H1 (cell line): ENCODE data around the gene RGS6. TPM values are rescaled to one million over a fixed set of nuclear protein-coding genes. Genes with fewer than 3 reads are reported as not detected.

Experiments used
- polyA plus RNA-seq, 7 experiments: library from polyadenylated mRNA; depleted of rRNA in 3 of 7; stranded (reverse) in 5 of 7; unstranded in 2 of 7; fragments of >200 nt in 5 of 7; fragments of 200-250 nt in 2 of 7; gene quantifications; 1 replicate in 5 of 7; 2 replicates in 1 of 7; 4 replicates in 1 of 7; pipeline versions ENCODE4 v1.2.1 to v1.2.3, GENCODE V29; 2011 to 2013; ENCODE audit warnings: missing spikeins in 2 of 7, mixed read lengths in 2 of 7
- total RNA-seq: library from RNA; stranded (reverse); fragmentation: NEBNext Ultra II Directional; extraction: Animal tissue kit (Norgen Biotek cat#: 25700); gene quantifications from 2 replicates; pipeline ENCODE4 v1.2.1, GENCODE V29; 2021
- TF ChIP-seq, protein P1 (sequence below): fragments of 300-600 bp; sonication (generic); IDR thresholded peaks from 2 replicates; pipeline ENCODE4 v1.7.1; 2012; ENCODE audit warnings: low read length, moderate library complexity, mild to moderate bottlenecking, inconsistent platforms; ENCODE audit not compliant: insufficient replicate concordance

The RGS6 gene
- total and polyA plus RNA-seq, 2 of the 8 experiments (the other 6 are each of a cell fraction or from before 2014, with no cell fraction given), result 0.26 to 1.1 TPM

DNA sequence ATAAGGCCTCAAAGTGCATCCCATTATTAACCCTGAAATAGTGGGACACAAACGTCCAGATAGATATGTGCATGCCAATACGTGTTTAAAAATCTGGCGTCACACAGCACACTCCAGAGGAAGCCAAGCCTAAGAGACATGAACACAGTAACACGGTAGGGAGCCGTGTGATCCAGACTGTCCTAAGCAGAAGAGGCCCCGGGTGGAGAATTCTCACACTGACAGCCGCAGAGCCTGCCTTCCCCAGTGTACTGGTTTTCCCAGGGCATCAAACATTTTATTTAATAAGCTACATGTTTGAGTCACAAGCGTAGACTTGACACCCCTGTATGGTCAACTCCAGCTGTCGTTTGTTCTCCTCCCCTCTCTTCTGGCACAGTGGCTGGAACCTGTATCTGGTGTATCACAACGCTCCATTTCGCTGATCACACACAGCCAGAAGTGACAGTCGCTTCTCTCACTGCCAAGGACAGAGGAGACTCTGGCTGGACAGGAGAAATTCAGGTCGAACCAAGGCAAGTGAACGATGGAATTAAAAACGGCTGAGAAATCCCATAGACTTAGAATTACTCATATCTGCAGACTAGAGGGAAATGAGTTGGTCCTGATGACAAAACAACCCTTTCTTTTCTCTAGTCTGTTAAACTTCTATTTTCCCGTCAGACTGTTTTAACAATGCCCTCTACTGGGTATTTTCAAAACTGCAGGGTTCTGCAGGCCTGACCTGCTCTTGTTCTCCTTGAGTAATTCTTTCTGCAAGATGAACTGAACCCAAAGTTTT, 359.9 kb downstream of the RGS6 start (continued):
- TF ChIP-seq, protein P1, sequence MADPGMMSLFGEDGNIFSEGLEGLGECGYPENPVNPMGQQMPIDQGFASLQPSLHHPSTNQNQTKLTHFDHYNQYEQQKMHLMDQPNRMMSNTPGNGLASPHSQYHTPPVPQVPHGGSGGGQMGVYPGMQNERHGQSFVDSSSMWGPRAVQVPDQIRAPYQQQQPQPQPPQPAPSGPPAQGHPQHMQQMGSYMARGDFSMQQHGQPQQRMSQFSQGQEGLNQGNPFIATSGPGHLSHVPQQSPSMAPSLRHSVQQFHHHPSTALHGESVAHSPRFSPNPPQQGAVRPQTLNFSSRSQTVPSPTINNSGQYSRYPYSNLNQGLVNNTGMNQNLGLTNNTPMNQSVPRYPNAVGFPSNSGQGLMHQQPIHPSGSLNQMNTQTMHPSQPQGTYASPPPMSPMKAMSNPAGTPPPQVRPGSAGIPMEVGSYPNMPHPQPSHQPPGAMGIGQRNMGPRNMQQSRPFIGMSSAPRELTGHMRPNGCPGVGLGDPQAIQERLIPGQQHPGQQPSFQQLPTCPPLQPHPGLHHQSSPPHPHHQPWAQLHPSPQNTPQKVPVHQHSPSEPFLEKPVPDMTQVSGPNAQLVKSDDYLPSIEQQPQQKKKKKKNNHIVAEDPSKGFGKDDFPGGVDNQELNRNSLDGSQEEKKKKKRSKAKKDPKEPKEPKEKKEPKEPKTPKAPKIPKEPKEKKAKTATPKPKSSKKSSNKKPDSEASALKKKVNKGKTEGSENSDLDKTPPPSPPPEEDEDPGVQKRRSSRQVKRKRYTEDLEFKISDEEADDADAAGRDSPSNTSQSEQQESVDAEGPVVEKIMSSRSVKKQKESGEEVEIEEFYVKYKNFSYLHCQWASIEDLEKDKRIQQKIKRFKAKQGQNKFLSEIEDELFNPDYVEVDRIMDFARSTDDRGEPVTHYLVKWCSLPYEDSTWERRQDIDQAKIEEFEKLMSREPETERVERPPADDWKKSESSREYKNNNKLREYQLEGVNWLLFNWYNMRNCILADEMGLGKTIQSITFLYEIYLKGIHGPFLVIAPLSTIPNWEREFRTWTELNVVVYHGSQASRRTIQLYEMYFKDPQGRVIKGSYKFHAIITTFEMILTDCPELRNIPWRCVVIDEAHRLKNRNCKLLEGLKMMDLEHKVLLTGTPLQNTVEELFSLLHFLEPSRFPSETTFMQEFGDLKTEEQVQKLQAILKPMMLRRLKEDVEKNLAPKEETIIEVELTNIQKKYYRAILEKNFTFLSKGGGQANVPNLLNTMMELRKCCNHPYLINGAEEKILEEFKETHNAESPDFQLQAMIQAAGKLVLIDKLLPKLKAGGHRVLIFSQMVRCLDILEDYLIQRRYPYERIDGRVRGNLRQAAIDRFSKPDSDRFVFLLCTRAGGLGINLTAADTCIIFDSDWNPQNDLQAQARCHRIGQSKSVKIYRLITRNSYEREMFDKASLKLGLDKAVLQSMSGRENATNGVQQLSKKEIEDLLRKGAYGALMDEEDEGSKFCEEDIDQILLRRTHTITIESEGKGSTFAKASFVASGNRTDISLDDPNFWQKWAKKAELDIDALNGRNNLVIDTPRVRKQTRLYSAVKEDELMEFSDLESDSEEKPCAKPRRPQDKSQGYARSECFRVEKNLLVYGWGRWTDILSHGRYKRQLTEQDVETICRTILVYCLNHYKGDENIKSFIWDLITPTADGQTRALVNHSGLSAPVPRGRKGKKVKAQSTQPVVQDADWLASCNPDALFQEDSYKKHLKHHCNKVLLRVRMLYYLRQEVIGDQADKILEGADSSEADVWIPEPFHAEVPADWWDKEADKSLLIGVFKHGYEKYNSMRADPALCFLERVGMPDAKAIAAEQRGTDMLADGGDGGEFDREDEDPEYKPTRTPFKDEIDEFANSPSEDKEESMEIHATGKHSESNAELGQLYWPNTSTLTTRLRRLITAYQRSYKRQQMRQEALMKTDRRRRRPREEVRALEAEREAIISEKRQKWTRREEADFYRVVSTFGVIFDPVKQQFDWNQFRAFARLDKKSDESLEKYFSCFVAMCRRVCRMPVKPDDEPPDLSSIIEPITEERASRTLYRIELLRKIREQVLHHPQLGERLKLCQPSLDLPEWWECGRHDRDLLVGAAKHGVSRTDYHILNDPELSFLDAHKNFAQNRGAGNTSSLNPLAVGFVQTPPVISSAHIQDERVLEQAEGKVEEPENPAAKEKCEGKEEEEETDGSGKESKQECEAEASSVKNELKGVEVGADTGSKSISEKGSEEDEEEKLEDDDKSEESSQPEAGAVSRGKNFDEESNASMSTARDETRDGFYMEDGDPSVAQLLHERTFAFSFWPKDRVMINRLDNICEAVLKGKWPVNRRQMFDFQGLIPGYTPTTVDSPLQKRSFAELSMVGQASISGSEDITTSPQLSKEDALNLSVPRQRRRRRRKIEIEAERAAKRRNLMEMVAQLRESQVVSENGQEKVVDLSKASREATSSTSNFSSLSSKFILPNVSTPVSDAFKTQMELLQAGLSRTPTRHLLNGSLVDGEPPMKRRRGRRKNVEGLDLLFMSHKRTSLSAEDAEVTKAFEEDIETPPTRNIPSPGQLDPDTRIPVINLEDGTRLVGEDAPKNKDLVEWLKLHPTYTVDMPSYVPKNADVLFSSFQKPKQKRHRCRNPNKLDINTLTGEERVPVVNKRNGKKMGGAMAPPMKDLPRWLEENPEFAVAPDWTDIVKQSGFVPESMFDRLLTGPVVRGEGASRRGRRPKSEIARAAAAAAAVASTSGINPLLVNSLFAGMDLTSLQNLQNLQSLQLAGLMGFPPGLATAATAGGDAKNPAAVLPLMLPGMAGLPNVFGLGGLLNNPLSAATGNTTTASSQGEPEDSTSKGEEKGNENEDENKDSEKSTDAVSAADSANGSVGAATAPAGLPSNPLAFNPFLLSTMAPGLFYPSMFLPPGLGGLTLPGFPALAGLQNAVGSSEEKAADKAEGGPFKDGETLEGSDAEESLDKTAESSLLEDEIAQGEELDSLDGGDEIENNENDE, result no peak
